C4-2B (cell line): ENCODE results near the gene IRF5.

Experiments
- CTCF ChIP-seq: fragments of 450-650 bp; conservative IDR thresholded peaks from 2 replicates; pipeline ENCODE4 v1.5.1; 2017; ENCODE audit warnings: mild to moderate bottlenecking
- ZFX ChIP-seq: fragments of 450-650 bp; IDR thresholded peaks from 2 replicates; pipeline ENCODE4 v1.6.1; 2017

DNA sequence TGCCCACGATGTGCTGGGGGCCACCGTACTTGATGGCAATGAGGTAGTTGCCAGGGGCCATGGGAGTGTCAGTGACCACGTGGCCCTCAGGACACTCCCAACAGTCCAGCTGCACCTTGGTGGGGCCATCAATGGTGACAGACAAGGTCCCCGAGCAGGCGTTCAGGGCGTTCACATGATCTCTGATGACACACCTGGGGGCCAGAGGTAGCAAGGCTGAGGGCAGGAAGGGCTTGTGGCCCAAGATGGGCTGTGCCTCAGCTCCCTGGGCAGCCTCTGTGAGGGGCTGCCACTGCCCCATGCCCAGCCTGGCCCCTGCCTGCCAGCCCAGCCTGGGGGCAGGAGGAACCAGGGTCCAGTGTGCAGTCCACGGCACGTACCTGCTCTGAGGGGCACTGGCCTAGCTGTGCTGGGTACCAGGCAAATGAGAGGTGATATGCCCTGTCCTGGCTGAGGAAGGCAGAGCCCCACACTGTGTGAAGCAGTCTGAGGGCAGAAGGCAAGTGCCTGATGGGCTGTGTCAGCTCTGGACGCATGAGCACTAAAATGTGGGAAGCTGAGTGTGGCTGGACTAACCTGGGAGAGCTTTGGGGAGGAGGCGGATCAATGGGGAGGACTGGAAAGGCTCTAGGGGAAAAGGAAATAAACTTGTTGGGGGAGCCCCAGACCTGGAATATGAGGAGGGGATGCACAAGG is 23.7 kb upstream of the IRF5 start:
- TF ChIP-seq CTCF: no peak
- no peak for TF ChIP-seq ZFX
